Measurements from ENCODE around the gene ADGRV1. TPM values are rescaled to one million over a fixed set of nuclear protein-coding genes. Genes with fewer than 3 reads are reported as not detected.

The ADGRV1 gene
- total RNA-seq, 2 donors from 2014 or later, result 97.6 to 117 TPM

DNA sequence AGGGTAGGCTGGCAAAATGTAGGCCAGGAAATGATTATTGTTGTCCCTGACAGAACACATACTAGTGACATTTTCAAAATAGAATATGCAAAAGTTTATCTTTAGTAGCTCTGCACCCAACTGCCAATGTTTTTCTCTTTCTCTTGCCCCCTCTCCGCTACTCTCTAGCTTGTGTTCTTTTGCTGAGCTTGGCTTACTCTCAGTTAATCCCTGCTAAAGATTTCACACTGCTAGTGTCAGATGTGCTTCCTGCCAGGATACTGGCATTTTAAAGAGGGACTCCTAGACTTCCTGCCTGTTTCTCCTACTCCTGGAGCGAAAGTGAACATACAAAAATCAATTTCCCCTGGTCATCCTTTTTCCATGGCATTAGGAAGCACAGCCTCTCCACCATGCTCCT lies 564.1 kb downstream of the ADGRV1 start:
- H3K4me3 Mint-ChIP-seq, result no peak overlapping the region
- peaks cover 3% of the 10 kb centered on the region for H3K36me3 Mint-ChIP-seq (ENCODE audit: low read depth)
- H3K4me3 ChIP-seq (ENCODE audit: low read length), result no peak overlapping the region
- no peaks in the 10 kb centered on the region for H3K27me3 Mint-ChIP-seq (ENCODE audit: insufficient read depth)
- peak overlapping the region; percentile 75 for H3K27ac Mint-ChIP-seq
- H3K9me3 ChIP-seq (ENCODE audit: control insufficient read depth, low read length), result no peaks in the 10 kb centered on the region
- no peak overlapping the region for H3K27ac ChIP-seq (ENCODE audit: low read depth, low read length)
- WGBS, 2 experiments (ENCODE audit: insufficient coverage in 1 of 2, insufficient read length in 1 of 2), result 90 to 100% methylated on average over 2 of the region's 2 CpGs
- no peaks in the 10 kb centered on the region for H3K36me3 ChIP-seq (ENCODE audit: control insufficient read depth, insufficient read depth, low read length)
- DNase-seq, result no peak
- no peaks in the 10 kb centered on the region for H3K9me3 Mint-ChIP-seq
- H3K4me1 ChIP-seq (ENCODE audit: control insufficient read depth, insufficient read depth, low read length), result peaks cover 10% of the 10 kb centered on the region
- H3K9ac ChIP-seq (ENCODE audit: extremely low read depth, low read length, poor library complexity, severe bottlenecking), result no peak overlapping the region
- TF ChIP-seq, protein P1, sequence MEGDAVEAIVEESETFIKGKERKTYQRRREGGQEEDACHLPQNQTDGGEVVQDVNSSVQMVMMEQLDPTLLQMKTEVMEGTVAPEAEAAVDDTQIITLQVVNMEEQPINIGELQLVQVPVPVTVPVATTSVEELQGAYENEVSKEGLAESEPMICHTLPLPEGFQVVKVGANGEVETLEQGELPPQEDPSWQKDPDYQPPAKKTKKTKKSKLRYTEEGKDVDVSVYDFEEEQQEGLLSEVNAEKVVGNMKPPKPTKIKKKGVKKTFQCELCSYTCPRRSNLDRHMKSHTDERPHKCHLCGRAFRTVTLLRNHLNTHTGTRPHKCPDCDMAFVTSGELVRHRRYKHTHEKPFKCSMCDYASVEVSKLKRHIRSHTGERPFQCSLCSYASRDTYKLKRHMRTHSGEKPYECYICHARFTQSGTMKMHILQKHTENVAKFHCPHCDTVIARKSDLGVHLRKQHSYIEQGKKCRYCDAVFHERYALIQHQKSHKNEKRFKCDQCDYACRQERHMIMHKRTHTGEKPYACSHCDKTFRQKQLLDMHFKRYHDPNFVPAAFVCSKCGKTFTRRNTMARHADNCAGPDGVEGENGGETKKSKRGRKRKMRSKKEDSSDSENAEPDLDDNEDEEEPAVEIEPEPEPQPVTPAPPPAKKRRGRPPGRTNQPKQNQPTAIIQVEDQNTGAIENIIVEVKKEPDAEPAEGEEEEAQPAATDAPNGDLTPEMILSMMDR (conservative IDR thresholded peaks at IDR 0.05), result no peak
- H3K27me3 ChIP-seq (ENCODE audit: control insufficient read depth, insufficient read depth, low read length, poor library complexity, severe bottlenecking), result no peaks in the 10 kb centered on the region
- peaks cover 39% of the 10 kb centered on the region for H3K4me1 Mint-ChIP-seq

DNA sequence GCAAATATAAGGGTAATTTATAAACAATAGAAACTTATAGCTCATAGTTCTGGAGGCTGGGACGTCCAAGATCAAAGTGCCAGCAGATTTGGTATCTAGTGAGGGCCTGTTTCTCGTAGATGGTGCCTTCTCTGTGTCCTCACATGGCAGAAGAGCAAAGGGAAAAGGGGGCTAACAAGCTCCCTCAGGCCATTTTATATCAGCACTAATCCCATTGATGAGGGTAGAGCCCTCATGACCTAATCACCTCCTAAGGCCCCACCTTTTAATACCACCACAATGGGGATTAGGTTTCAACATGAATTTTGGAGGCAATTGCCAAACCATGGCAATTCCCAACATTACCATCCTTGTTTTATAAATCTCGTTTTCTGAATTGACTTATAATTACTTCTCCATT lies 564.7 kb downstream of the ADGRV1 start:
- Histone ChIP-seq H3K4me3 (ENCODE audit: low read length) (no peak overlapping the region), H3K27ac (ENCODE audit: low read depth, low read length) (no peak overlapping the region), H3K4me1 (ENCODE audit: control insufficient read depth, insufficient read depth, low read length) (peaks cover 10% of the 10 kb centered on the region), H3K27me3 (ENCODE audit: control insufficient read depth, insufficient read depth, low read length, poor library complexity, severe bottlenecking) (no peaks in the 10 kb centered on the region), H3K9ac (ENCODE audit: extremely low read depth, low read length, poor library complexity, severe bottlenecking) (no peak overlapping the region), H3K36me3 (ENCODE audit: control insufficient read depth, insufficient read depth, low read length) (no peaks in the 10 kb centered on the region), H3K9me3 (ENCODE audit: control insufficient read depth, low read length) (no peaks in the 10 kb centered on the region)
- no peak overlapping the region for H3K27ac Mint-ChIP-seq
- peaks cover 34% of the 10 kb centered on the region for H3K4me1 Mint-ChIP-seq
- 63% methylated on average over 3 of the region's 3 CpGs; no CpG with 5 or more reads in 1 of the 2 experiments for WGBS, 2 experiments (ENCODE audit: insufficient coverage in 1 of 2, insufficient read length in 1 of 2)
- no peaks in the 10 kb centered on the region for H3K27me3 Mint-ChIP-seq (ENCODE audit: insufficient read depth)
- no peaks in the 10 kb centered on the region for H3K9me3 Mint-ChIP-seq
- H3K4me3 Mint-ChIP-seq, result no peak overlapping the region
- TF ChIP-seq, protein P1 (conservative IDR thresholded peaks at IDR 0.05), result no peak
- H3K36me3 Mint-ChIP-seq (ENCODE audit: low read depth), result peaks cover 3% of the 10 kb centered on the region
- no peak for DNase-seq

DNA sequence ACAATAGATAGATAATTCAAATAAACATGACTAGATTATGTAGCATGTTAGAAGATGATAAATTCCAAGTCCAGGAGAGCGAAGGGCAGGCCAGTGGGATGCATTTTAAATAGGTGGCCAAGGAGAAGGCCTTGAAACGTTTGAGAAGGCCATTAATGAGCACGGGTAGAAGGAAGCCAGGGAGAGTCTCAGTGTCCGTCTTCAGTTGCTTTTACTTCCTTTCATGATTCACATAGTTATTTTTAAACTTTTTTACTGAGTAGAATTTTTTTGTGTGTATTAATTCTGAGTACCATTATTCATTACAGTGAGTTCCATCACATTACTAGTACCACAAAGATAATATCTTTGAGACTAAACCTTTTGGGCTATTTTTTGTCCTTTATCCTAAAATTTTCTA lies 565.3 kb downstream of the ADGRV1 start:
- H3K9me3 Mint-ChIP-seq, result no peaks in the 10 kb centered on the region
- Histone ChIP-seq H3K4me3 (ENCODE audit: low read length) (no peak overlapping the region), H3K9me3 (ENCODE audit: control insufficient read depth, low read length) (no peaks in the 10 kb centered on the region), H3K4me1 (ENCODE audit: control insufficient read depth, insufficient read depth, low read length) (peaks cover 9% of the 10 kb centered on the region), H3K9ac (ENCODE audit: extremely low read depth, low read length, poor library complexity, severe bottlenecking) (no peak overlapping the region), H3K36me3 (ENCODE audit: control insufficient read depth, insufficient read depth, low read length) (no peaks in the 10 kb centered on the region), H3K27ac (ENCODE audit: low read depth, low read length) (no peak overlapping the region), H3K27me3 (ENCODE audit: control insufficient read depth, insufficient read depth, low read length, poor library complexity, severe bottlenecking) (no peaks in the 10 kb centered on the region)
- H3K36me3 Mint-ChIP-seq (ENCODE audit: low read depth), result peaks cover 3% of the 10 kb centered on the region
- H3K27ac Mint-ChIP-seq, result no peak overlapping the region
- H3K27me3 Mint-ChIP-seq (ENCODE audit: insufficient read depth), result no peaks in the 10 kb centered on the region
- no peak for DNase-seq
- no peak overlapping the region for H3K4me3 Mint-ChIP-seq
- TF ChIP-seq, protein P1 (conservative IDR thresholded peaks at IDR 0.05), result no peak
- WGBS, 2 experiments (ENCODE audit: insufficient coverage in 1 of 2, insufficient read length in 1 of 2), result 83% methylated on average over 4 of the region's 4 CpGs
- peaks cover 29% of the 10 kb centered on the region for H3K4me1 Mint-ChIP-seq

All from endodermal cell (in vitro differentiated cells).